BLaER1 (cell line): ENCODE data around the gene UPB1.
"Not testable (repeated sequence)": the region's sequence is repeated elsewhere in the genome, so short reads cannot be mapped to it uniquely, and the experiment has no call there.

Experiments
- H3K27ac ChIP-seq: shearing (Covaris generic); formaldehyde crosslinking; 2 replicates; pipeline ENCODE4 v1.8.1; 2022
- H3K27me3 ChIP-seq: shearing (Covaris generic); formaldehyde crosslinking; 2 replicates; pipeline ENCODE4 v1.8.1; 2022
- H3K36me3 ChIP-seq: shearing (Covaris generic); formaldehyde crosslinking; 2 replicates; pipeline ENCODE4 v1.8.1; 2022
- H3K4me1 ChIP-seq: shearing (Covaris generic); formaldehyde crosslinking; 2 replicates; pipeline ENCODE4 v1.8.1; 2022
- H3K4me2 ChIP-seq: shearing (Covaris generic); formaldehyde crosslinking; 2 replicates; pipeline ENCODE4 v1.8.1; 2022
- H3K4me3 ChIP-seq: shearing (Covaris generic); formaldehyde crosslinking; 2 replicates; pipeline ENCODE4 v1.8.1; 2022
- H3K9ac ChIP-seq: shearing (Covaris generic); formaldehyde crosslinking; 2 replicates; pipeline ENCODE4 v1.8.1; 2022
- H3K9me3 ChIP-seq: shearing (Covaris generic); formaldehyde crosslinking; 2 replicates; pipeline ENCODE4 v1.8.1; 2022
- H4K20me1 ChIP-seq: shearing (Covaris generic); formaldehyde crosslinking; 2 replicates; pipeline ENCODE4 v1.8.1; 2022
- Cebpa-rat ChIP-seq: shearing (Covaris generic); IDR thresholded peaks from 2 replicates; pipeline ENCODE4 v1.8.1; 2022

Gene UPB1

GRCh38 chr22:24474649-24475255 is 20.4 kb upstream of the UPB1 start:
- no peak overlapping the region for H3K4me3 ChIP-seq
- no peaks in the 10 kb centered on the region for H4K20me1 ChIP-seq
- no peak overlapping the region for H3K9ac ChIP-seq
- H3K27me3 ChIP-seq = no peaks in the 10 kb centered on the region
- H3K36me3 ChIP-seq = no peaks in the 10 kb centered on the region
- no peaks in the 10 kb centered on the region for H3K9me3 ChIP-seq
- no peak overlapping the region for H3K4me2 ChIP-seq
- no peak for TF ChIP-seq Cebpa-rat
- H3K4me1 ChIP-seq = no peaks in the 10 kb centered on the region
- no peak overlapping the region for H3K27ac ChIP-seq

- H3K4me2 ChIP-seq = no peak overlapping the region
- H4K20me1 ChIP-seq = no peaks in the 10 kb centered on the region
- no peaks in the 10 kb centered on the region for H3K27me3 ChIP-seq
- TF ChIP-seq Cebpa-rat = no peak
- H3K9me3 ChIP-seq = no peaks in the 10 kb centered on the region
- H3K27ac ChIP-seq = no peak overlapping the region
- H3K4me3 ChIP-seq = no peak overlapping the region
- H3K36me3 ChIP-seq = no peaks in the 10 kb centered on the region
- no peak overlapping the region for H3K9ac ChIP-seq
- H3K4me1 ChIP-seq = no peaks in the 10 kb centered on the region
These were observed 13.5 kb upstream of the UPB1 start for GRCh38 chr22:24481641-24482040.

GRCh38 chr22:24482575-24482974 is 12.6 kb upstream of the UPB1 start:
- H3K4me3 ChIP-seq = no peak overlapping the region
- no peak overlapping the region for H3K27ac ChIP-seq
- no peak for TF ChIP-seq Cebpa-rat
- H3K9ac ChIP-seq = no peak overlapping the region
- no peaks in the 10 kb centered on the region for H3K36me3 ChIP-seq
- no peak overlapping the region for H3K4me2 ChIP-seq
- no peaks in the 10 kb centered on the region for H4K20me1 ChIP-seq
- no peaks in the 10 kb centered on the region for H3K27me3 ChIP-seq
- H3K4me1 ChIP-seq = no peaks in the 10 kb centered on the region
- no peaks in the 10 kb centered on the region for H3K9me3 ChIP-seq

- Histone ChIP-seq H3K4me2 (no peak overlapping the region), H3K27ac (no peak overlapping the region), H3K4me1 (no peaks in the 10 kb centered on the region), H4K20me1 (no peaks in the 10 kb centered on the region), H3K9me3 (no peaks in the 10 kb centered on the region), H3K9ac (no peak overlapping the region), H3K4me3 (no peak overlapping the region), H3K36me3 (no peaks in the 10 kb centered on the region), H3K27me3 (no peaks in the 10 kb centered on the region)
- TF ChIP-seq Cebpa-rat = no peak
These were observed 12.1 kb upstream of the UPB1 start for GRCh38 chr22:24482998-24483397.

- no peak overlapping the region for H3K27ac ChIP-seq
- H3K9me3 ChIP-seq = no peaks in the 10 kb centered on the region
- H3K27me3 ChIP-seq = no peaks in the 10 kb centered on the region
- H3K4me3 ChIP-seq = no peak overlapping the region
- H4K20me1 ChIP-seq = no peaks in the 10 kb centered on the region
- H3K9ac ChIP-seq = no peak overlapping the region
- H3K36me3 ChIP-seq = no peaks in the 10 kb centered on the region
- no peaks in the 10 kb centered on the region for H3K4me1 ChIP-seq
- H3K4me2 ChIP-seq = no peak overlapping the region
- no peak for TF ChIP-seq Cebpa-rat
These were observed 11.1 kb upstream of the UPB1 start for GRCh38 chr22:24483976-24484545.

GRCh38 chr22:24485170-24485569 is 10.0 kb upstream of the UPB1 start:
- no peak overlapping the region for H3K9ac ChIP-seq
- H3K4me1 ChIP-seq = no peaks in the 10 kb centered on the region
- H3K36me3 ChIP-seq = no peaks in the 10 kb centered on the region
- H3K27me3 ChIP-seq = no peaks in the 10 kb centered on the region
- H3K4me2 ChIP-seq = no peak overlapping the region
- H4K20me1 ChIP-seq = no peaks in the 10 kb centered on the region
- H3K27ac ChIP-seq = no peak overlapping the region
- H3K4me3 ChIP-seq = no peak overlapping the region
- no peak for TF ChIP-seq Cebpa-rat
- no peaks in the 10 kb centered on the region for H3K9me3 ChIP-seq

- TF ChIP-seq Cebpa-rat = no peak
- no peaks in the 10 kb centered on the region for H3K4me1 ChIP-seq
- H3K27me3 ChIP-seq = no peaks in the 10 kb centered on the region
- no peak overlapping the region for H3K27ac ChIP-seq
- no peak overlapping the region for H3K4me2 ChIP-seq
- H3K9me3 ChIP-seq = no peaks in the 10 kb centered on the region
- no peaks in the 10 kb centered on the region for H3K36me3 ChIP-seq
- H4K20me1 ChIP-seq = no peaks in the 10 kb centered on the region
- no peak overlapping the region for H3K4me3 ChIP-seq
- no peak overlapping the region for H3K9ac ChIP-seq
These were observed 9.5 kb upstream of the UPB1 start for GRCh38 chr22:24485608-24486007.

- no peaks in the 10 kb centered on the region for H3K27me3 ChIP-seq
- TF ChIP-seq Cebpa-rat = no peak
- no peak overlapping the region for H3K4me2 ChIP-seq
These were observed 8.6 kb upstream of the UPB1 start for GRCh38 chr22:24486501-24486921.

GRCh38 chr22:24489011-24489410 is 6.1 kb upstream of the UPB1 start:
- H4K20me1 ChIP-seq = no peaks in the 10 kb centered on the region
- H3K9ac ChIP-seq = no peak overlapping the region
- H3K27ac ChIP-seq = no peak overlapping the region

More at GRCh38 chr22:24486501-24486921, 8.6 kb upstream of the UPB1 start:
- H4K20me1 ChIP-seq = no peaks in the 10 kb centered on the region
- H3K36me3 ChIP-seq = no peaks in the 10 kb centered on the region
- H3K4me1 ChIP-seq = no peaks in the 10 kb centered on the region
- H3K9me3 ChIP-seq = no peaks in the 10 kb centered on the region
- H3K9ac ChIP-seq = no peak overlapping the region
- H3K4me3 ChIP-seq = no peak overlapping the region
- no peak overlapping the region for H3K27ac ChIP-seq

GRCh38 chr22:24489434-24489833 is 5.7 kb upstream of the UPB1 start:
- not testable (repeated sequence) for H4K20me1 ChIP-seq, H3K4me2 ChIP-seq, H3K9ac ChIP-seq, H3K27ac ChIP-seq, H3K9me3 ChIP-seq, H3K27me3 ChIP-seq, H3K4me1 ChIP-seq, H3K4me3 ChIP-seq, H3K36me3 ChIP-seq

More at GRCh38 chr22:24489011-24489410, 6.1 kb upstream of the UPB1 start:
- H3K9me3 ChIP-seq = no peaks in the 10 kb centered on the region
- H3K4me1 ChIP-seq = no peaks in the 10 kb centered on the region
- no peak overlapping the region for H3K4me2 ChIP-seq
- H3K27me3 ChIP-seq = no peaks in the 10 kb centered on the region
- H3K36me3 ChIP-seq = no peaks in the 10 kb centered on the region
- no peak for TF ChIP-seq Cebpa-rat
- H3K4me3 ChIP-seq = no peak overlapping the region

GRCh38 chr22:24492391-24492790 is 2.7 kb upstream of the UPB1 start:
- no peak overlapping the region for H3K27ac ChIP-seq

More at GRCh38 chr22:24492391-24492790, 2.7 kb upstream of the UPB1 start:
- Histone ChIP-seq H3K4me2 (no peak overlapping the region), H3K9me3 (peaks cover 10% of the 10 kb centered on the region; the same call in 1 of the 2 replicates), H3K27me3 (no peaks in the 10 kb centered on the region), H3K4me1 (no peaks in the 10 kb centered on the region), H4K20me1 (no peaks in the 10 kb centered on the region), H3K36me3 (no peaks in the 10 kb centered on the region), H3K9ac (no peak overlapping the region), H3K4me3 (no peak overlapping the region)
- TF ChIP-seq Cebpa-rat = no peak
